Tibial nerve (tissue), 4 donors: ENCODE measurements around the gene RTP3. TPM values are rescaled to one million over a fixed set of nuclear protein-coding genes. Genes with fewer than 3 reads are reported as not detected.

Experiments used
- DNase-seq, 2 donors: peaks; one replicate each; pipeline ENCODE4 v3.0.0-alpha.2; 2019; ENCODE audit warnings: low spot score in 2 of 2
- H3K27ac ChIP-seq, 4 donors: fragments of 200-600 bp; sonication (generic) in 3 of 4; one replicate each; pipeline ENCODE4 v1.5.1; 2017 to 2019; ENCODE audit warnings: mild to moderate bottlenecking in 1 of 4
- H3K27me3 ChIP-seq, 2 donors: fragments of 200-600 bp; sonication (generic) in 1 of 2; one replicate each; pipeline versions ENCODE4 v1.5.1 to v1.6.0; 2017 to 2019
- H3K36me3 ChIP-seq, 3 donors: fragments of 200-600 bp; sonication (generic); one replicate each; pipeline ENCODE4 v1.5.1; 2018 to 2019
- H3K4me1 ChIP-seq, 4 donors: fragments of 200-600 bp; sonication (generic) in 3 of 4; one replicate each; pipeline ENCODE4 v1.5.1; 2017 to 2019
- H3K4me3 ChIP-seq, 4 donors: fragments of 200-600 bp; sonication (generic) in 3 of 4; one replicate each; pipeline ENCODE4 v1.5.1; 2017 to 2019; ENCODE audit warnings: mild to moderate bottlenecking in 1 of 4, moderate library complexity in 1 of 4
- H3K9me3 ChIP-seq, 4 donors: fragments of 200-600 bp; sonication (generic) in 3 of 4; one replicate each; pipeline ENCODE4 v1.5.1; 2017 to 2019
- EP300 ChIP-seq, 2 donors: sonication (generic); formaldehyde crosslinking; IDR thresholded peaks; one replicate each; pipeline ENCODE4 v1.6.1; 2017; ENCODE audit warnings: antibody characterized with exemption in 2 of 2, mild to moderate bottlenecking in 1 of 2
- POLR2A ChIP-seq, 2 donors: fragments of 450-650 bp; IDR thresholded peaks; one replicate each; pipeline ENCODE4 v1.6.1; 2017; ENCODE audit warnings: antibody characterized with exemption in 2 of 2, mild to moderate bottlenecking in 2 of 2, moderate library complexity in 2 of 2
- WGBS, 2 donors: methylation state at CpG; one replicate each; pipeline ENCODE4 v1.1.5; 2018; 5-methylcytosine and 5-hydroxymethylcytosine counted together
- total RNA-seq, 4 donors: library from RNA; depleted of rRNA; stranded (reverse); fragments of >200 nt; gene quantifications; one replicate each; pipeline ENCODE4 v1.1.0, GENCODE V29; 2016
- TF ChIP-seq, protein P1 (sequence below), 5 experiments: fragments of 200-600 bp in 3 of 5; fragments of 450-650 bp in 2 of 5; sonication (generic) in 3 of 5; IDR thresholded peaks; one replicate each; pipeline ENCODE4 v1.5.1; 2016 to 2019; ENCODE audit warnings: antibody characterized with exemption in 5 of 5, mild to moderate bottlenecking in 3 of 5, moderate library complexity in 2 of 5

The RTP3 gene
- total RNA-seq, result not detected

- no peak within 1 kb of the TSS for H3K27ac ChIP-seq
- no peak for DNase-seq
- no peaks in the 10 kb centered on the region for H3K9me3 ChIP-seq
- H3K4me3 ChIP-seq, result no peak within 1 kb of the TSS
- no peaks in the 10 kb centered on the region for H3K36me3 ChIP-seq
- 80 to 82% methylated on average over 9 of the region's 9 CpGs for WGBS, 2 donors
- H3K27me3 ChIP-seq, result no peaks in the 10 kb centered on the region
- TF ChIP-seq, protein P1, sequence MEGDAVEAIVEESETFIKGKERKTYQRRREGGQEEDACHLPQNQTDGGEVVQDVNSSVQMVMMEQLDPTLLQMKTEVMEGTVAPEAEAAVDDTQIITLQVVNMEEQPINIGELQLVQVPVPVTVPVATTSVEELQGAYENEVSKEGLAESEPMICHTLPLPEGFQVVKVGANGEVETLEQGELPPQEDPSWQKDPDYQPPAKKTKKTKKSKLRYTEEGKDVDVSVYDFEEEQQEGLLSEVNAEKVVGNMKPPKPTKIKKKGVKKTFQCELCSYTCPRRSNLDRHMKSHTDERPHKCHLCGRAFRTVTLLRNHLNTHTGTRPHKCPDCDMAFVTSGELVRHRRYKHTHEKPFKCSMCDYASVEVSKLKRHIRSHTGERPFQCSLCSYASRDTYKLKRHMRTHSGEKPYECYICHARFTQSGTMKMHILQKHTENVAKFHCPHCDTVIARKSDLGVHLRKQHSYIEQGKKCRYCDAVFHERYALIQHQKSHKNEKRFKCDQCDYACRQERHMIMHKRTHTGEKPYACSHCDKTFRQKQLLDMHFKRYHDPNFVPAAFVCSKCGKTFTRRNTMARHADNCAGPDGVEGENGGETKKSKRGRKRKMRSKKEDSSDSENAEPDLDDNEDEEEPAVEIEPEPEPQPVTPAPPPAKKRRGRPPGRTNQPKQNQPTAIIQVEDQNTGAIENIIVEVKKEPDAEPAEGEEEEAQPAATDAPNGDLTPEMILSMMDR (IDR thresholded peaks at IDR 0.05), result no peak
- no peak for TF ChIP-seq EP300 (IDR thresholded peaks at IDR 0.05)
- no peak for TF ChIP-seq POLR2A (IDR thresholded peaks at IDR 0.05)
- no peaks in the 10 kb centered on the region for H3K4me1 ChIP-seq
These were observed at the start of gene RTP3 for GRCh38 chr3:46497556-46498265. Gene RTP3 (plus strand): TSS chr3:46497976. CDS start chr3:46498063, 87 bp downstream.

DNA sequence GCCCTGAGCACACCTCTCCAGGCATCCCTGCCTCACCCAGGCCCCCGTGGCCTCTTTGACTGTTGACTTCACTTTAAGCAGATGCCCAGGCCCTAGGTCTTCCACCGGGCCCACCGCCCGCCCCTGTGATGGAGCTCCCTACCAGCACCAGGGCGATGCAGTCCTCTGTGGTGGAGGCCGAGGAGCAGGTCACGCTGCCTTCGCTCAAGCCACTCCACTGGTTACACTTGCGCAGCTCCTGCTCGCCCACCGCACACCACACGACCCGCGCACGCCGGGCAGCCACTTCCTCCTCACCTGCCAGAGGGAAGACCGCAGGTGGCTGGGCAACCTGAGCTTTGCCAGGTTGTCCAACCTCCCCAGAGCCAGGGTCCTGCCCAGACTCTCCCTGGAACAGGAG, 49.1 kb upstream of the RTP3 start:
- TF ChIP-seq EP300 (IDR thresholded peaks at IDR 0.05) (no peak), POLR2A (IDR thresholded peaks at IDR 0.05) (no peak)
- TF ChIP-seq, protein P1 (IDR thresholded peaks at IDR 0.05), result no peak
- 85 to 93% methylated on average over 16 to 17 of the region's 17 CpGs for WGBS, 2 donors
- no peak overlapping the region for H3K4me3 ChIP-seq
- DNase-seq, result no peak
- H3K4me1 ChIP-seq, result no peaks in the 10 kb centered on the region
- H3K36me3 ChIP-seq, result no peaks in the 10 kb centered on the region
- H3K9me3 ChIP-seq, result no peaks in the 10 kb centered on the region
- H3K27ac ChIP-seq, result no peak overlapping the region
- peaks cover 0 to 5% of the 10 kb centered on the region in 2 donors for H3K27me3 ChIP-seq

GRCh38 chr3:46449755-46450552, 47.8 kb upstream of the RTP3 start:
- Histone ChIP-seq H3K4me1 (no peaks in the 10 kb centered on the region), H3K36me3 (no peaks in the 10 kb centered on the region), H3K27ac (no peak overlapping the region), H3K9me3 (no peaks in the 10 kb centered on the region), H3K27me3 (peaks cover 0 to 5% of the 10 kb centered on the region in 2 donors), H3K4me3 (no peak overlapping the region)
- DNase-seq, result no peak
- WGBS, 2 donors, result 63 to 71% methylated on average over 14 of the region's 14 CpGs
- TF ChIP-seq EP300 (IDR thresholded peaks at IDR 0.05) (no peak), POLR2A (IDR thresholded peaks at IDR 0.05) (no peak)
- TF ChIP-seq, protein P1 (IDR thresholded peaks at IDR 0.05), result peak in 2 of 5 experiments; percentile 20 to 28

GRCh38 chr3:46453526-46454208, 44.1 kb upstream of the RTP3 start:
- no peaks in the 10 kb centered on the region for H3K36me3 ChIP-seq
- H3K4me1 ChIP-seq, result no peaks in the 10 kb centered on the region
- DNase-seq, result no peak
- H3K4me3 ChIP-seq, result no peak overlapping the region
- no peaks in the 10 kb centered on the region for H3K9me3 ChIP-seq
- TF ChIP-seq, protein P1 (IDR thresholded peaks at IDR 0.05), result no peak
- TF ChIP-seq EP300 (IDR thresholded peaks at IDR 0.05) (no peak), POLR2A (IDR thresholded peaks at IDR 0.05) (no peak)
- 67 to 80% methylated on average over 6 to 7 of the region's 7 CpGs for WGBS, 2 donors
- no peak overlapping the region for H3K27ac ChIP-seq
- H3K27me3 ChIP-seq, result peaks cover 0 to 5% of the 10 kb centered on the region in 2 donors
